CD4-positive, alpha-beta T cell treated with Interleukin-4 for 1 hour (primary cell): ENCODE data around the gene HDGF.

Experiments
- DNase-seq, 2 donors: peaks; one replicate each; pipeline ENCODE4 v3.0.0-alpha.2; 2020 to 2022

Gene HDGF

DNA sequence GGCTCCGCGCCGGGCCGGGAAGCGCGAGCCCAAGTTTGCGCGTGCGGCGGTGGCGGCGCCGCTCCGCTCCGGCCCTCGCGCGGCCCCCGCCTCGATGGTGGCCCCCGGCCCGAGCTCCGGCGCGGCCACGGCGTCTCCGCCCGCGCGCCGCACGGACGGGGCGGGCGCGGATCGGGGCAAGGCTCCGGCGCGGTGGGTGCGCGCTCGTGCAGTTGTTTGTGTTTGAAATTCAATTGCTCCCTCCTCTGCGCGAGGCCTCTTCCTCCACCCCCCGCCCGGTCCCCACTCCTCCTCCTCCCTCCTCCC, at the start of gene HDGF:
Gene HDGF, minus strand, starts transcription at position 225 of the 306 bp plus-strand sequence. CDS start 246 bp downstream, outside the sequence.
- DNase-seq = no peak

DNA sequence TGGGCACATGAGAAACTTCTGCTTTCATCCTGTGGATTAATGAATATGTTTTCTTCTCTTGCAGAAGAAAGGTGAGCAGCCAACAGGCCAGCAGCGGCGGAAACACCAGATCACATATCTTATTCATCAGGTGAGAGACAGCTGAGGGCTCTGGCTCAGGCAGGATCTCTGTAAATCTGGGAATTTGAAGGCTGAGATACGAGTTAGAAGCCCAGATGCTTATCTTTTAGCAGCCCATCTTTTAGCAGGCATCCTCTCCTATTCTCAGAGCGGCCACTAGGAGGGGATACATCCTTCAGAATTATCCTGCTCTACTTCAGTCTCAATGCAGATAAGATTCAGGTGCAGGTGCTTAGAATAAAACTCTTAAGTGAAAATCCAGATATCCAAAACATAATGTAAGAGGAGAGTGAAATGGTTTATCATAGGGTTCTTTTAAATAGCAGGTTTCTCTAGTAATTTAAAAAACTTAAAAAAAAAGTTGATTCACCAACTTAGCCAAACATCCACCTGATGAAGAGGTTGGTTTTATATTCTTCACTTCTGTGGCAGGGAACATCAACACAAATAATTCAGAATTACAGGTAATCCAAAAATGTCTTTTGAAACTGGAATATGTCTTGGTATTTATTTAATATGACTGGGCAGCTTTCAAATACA, 45.9 kb upstream of the HDGF start:
- DNase-seq = peak; percentile 61 to 79

DNA sequence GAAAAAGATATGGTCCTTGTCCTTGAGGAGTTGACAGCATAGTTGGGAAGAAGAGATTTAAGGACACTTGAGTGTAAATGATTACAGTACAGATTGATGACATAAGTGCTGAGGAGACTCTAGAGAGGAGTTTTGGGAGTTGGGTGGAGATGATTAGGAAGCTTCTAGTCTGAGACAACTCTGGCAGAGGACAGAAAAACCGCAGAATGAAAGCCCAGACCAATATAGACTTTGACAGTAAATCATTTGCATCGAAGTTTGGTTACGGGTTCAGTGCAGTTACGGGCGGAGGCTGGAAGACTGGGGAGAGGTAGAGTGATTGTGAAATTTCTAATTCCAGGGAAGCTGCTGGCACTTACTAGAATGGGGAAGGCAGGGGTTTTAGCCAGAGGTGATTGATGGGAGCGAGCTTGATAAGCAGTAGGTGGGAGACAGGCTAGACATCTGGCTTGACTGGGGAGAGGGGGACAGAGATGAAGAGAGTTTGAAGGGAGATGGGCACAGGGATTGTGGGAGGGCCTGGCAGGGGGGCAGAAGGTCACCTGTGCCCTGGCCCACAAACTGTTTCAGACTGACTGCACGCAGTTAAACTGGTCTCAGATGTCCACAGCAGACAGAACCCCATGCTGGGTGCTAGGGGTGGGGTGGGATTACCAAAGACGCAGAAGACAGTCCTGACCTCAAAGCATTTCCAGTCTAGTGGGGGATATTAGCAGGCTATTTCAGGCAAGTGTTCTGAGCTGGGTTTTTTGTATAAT, 45.0 kb upstream of the HDGF start:
- no peak for DNase-seq

DNA sequence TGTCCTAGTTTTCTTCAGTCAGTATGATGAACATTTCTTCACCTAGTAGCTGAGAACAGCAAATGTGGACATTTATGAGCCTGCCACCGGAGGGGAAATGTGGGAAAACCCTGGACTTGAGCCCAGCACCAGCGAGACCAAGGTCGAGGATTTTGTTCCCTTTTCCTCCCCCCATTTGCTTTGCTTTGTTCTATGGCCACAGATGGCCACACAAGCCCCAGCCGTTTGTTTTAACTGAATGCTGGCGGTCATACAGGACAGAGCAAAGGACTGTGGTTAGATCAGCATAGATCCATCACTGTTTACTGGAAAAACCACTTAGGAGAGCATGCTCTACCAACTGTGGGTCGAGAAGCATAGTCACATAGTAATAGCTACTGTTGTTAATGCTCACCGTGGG, 44.3 kb upstream of the HDGF start:
- DNase-seq = no peak

DNA sequence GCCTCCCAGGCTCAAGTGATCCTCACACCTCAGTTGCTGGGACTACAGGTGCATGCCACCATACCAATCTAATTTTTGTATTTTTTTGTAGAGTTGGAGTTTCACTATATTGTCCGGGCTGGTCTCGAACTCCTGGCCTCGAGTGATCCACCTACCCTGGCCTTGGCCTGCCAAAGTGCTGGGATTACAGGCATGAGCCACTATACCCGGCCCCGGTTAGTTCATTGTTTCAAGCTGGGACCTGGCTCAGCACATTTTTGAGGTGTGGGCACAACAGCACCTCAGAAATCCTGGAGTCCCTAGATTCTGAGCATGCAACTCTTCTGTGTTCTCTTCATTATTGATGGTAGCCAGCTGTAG, 43.9 kb upstream of the HDGF start:
- DNase-seq = no peak

DNA sequence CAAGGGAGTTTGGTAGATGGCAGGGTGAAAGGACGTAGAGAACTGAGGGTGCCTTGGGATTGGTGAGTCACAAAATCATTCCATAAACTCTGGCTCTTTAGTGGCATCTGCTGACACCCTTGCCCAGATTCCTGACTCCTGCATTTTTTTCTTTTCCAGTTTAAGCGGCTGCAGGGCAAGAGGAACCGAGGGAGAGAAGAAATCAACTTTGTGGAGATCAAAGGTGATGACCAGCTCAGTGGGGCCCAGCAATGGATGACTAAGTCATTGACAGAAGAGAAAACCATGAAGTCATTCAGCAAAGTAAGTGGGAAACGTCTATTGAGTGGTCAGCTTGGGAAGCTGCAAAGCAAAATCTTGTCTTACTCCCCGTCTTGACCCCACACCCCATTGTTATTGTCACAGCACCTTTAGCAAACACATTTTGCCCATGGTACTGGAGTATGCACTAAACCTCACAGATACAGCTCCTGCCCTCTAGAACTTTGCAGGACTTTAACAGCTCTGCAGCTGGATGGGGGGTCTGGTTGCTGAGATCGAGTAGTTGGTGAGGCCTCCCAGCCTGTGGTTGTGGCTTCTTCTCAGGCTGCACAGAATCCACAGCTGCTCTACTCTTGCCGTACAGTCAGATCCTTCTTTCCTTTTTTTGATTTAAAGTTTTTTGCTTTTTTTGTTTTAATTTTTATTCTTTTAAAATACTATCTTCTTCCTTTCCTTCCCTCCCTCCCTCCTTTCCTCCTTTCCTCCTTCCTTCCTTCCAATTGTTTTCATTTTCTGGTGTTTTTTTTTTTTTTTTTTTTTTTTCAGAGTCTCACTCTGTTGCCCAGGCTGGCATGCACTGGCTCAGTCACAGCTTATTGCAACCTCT, 43.3 kb upstream of the HDGF start:
- no peak for DNase-seq

DNA sequence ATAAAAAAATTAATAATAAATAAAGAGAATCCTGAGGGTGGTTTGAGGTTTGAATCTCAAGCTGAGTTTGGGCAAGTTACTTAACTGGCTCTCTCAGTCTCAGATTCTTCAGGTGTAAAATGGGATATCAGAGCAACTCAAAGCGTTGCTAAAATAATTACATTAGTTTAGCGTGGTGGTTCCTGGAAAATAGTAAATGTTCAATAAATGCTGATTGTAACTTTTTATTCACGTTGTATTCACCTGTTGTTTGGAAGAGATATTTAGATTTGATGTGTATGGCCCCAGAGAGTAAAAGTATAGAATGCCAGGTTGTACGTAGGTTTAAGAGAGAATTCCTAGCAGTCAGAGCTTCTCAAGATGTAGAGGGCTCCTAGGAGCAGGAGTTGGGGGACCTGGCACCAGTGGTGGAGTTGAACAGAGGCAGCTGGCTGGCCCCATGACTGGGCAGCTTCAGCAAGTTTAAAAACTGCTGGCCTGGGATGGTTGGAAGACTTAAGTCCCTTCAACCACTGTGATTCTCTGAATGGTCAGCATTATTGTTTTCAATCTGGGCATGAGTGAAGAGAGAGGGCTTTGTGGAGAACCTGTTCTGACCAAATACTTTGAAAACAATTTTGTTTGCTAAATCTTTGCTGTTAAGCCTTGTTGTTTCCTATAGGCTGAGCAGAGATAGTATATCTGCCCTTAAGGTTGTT, 38.3 kb upstream of the HDGF start:
- DNase-seq = no peak

DNA sequence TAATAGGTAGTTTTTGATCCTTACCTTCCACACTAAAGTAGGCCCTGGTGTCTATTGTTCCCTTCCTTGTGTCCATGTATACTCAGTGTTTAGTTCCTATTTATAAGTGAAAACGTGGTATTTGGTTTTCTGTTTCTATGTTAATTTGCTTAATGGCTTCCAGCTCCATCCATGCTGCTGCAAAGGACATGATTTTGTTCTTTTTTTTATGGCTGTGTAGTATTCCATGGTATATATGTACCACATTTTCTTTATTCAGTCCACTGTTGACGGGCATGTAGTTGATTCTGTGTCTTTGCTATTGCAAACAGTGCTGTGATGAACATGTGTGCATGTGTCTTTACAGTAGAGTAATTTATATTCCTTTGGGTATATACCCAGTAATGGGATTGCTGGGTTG, 36.7 kb upstream of the HDGF start:
- DNase-seq = no peak

DNA sequence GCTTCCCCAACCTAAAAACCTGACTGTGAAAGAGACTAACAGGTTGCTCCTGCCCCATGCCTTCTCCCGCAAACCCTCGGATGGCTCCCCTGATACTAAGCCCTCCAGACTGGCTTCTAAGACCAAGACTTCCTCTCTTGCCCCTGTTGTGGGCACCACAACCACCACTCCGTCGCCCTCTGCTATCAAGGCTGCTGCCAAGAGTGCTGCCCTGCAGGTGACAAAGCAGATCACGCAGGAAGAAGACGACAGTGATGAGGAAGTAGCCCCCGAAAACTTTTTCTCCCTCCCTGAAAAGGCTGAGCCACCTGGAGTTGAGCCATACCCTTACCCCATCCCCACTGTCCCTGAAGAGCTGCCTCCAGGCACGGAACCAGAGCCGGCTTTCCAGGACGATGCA, 35.2 kb upstream of the HDGF start:
- no peak for DNase-seq

DNA sequence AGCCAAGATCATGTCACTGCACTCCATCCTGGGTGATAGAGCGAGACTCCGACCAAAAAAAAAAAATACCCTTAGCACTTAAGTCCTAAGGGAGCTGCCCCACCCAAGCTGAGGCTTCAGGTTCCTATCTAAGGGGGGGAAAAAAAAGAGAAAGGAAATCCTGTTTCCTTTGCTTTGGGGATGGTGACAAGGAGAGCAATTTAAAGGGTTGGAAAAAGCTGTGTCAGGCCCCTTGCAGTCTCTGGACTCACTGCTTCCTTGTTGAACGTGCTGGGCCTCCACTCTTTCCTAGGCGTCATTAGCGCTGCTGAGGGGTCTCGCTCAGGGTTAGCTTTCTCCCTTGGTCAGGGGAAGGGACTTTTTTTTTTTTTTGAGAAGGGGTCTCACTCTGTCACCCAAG, 34.0 kb upstream of the HDGF start:
- no peak for DNase-seq

DNA sequence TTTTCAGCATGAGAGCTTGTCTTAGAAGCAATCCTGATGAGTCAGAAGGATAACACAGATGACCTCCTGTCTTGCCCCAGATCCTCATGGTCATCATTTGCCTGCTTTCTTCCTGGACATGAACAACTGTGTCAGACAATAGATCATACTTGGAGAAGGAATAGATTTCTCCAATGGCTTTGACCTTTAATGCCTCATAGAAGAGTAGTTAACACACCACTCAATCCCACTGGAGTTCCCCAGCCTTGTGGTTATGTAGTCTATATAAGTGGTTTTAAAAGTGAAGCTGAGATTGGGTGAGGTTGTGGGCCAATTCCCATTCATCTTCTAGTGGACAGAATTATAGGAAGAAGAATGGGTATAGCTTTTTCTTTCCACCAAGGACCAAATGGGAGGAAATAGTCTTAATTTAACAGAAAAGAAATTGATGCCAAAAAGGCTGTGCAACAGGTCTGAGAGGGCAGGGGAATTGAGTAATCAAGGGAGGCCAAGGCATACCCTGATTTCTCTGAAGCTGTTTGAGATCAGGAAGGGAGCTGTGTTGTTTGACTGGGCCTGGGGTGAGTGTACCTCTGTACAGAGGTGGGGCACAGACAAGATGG, 30.2 kb upstream of the HDGF start:
- no peak for DNase-seq

DNA sequence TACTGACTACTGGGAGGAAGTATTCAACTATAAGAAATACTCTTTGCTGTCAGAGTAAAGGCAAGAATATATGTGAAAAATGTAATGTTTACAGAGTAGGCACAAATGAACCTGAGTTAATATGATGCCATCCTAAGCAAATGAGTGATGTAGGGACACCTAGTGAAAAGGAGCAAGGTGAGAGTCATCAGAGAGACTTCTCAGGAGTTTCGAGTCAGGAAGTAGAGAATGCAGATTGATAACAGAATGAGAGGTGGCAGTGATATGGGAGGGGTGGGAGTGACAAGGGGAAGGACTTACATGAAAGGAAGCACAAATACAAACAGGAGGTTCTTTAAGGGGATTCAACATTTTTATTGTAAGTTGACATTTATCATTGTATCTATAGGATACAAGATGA, 26.1 kb upstream of the HDGF start:
- DNase-seq = no peak

DNA sequence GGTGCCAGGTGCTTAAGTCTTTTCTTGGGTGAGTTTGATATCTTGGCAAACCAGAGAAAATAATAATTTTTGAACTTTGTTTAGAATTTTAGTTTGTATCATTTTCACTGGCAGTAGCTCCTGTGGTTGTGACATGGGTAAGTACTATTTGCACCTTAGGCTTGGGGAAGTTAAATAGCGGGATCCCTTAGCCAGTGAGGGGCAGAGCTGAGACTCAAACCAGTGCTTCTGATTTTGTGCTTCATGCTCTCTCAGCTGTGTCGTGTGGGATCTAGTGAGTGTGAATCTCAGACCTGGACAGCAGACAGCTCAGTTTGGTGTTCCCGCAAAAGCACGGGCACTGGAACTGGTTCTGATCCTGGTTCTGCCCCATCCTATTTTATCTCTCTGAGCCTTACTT, 25.5 kb upstream of the HDGF start:
- no peak for DNase-seq

DNA sequence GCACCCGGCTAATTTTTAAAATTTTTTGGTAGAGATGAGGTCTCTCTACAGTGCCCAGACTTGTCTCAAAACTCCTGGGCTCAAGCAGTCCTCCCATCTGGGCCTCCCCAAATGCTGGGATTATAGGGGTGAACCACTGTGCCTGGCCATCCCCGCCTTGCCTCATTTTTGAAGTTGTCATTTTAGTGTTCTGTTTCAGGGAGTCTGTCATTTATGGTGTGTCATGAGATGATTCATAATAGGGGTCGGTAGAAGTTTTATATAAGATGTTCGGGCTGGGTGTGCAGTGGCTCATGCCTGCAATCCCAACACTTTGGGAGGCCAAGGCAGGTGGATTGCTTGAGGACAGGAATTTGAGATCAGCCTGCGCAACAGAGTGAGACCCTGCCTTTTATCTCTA, 24.3 kb upstream of the HDGF start:
- DNase-seq = no peak

DNA sequence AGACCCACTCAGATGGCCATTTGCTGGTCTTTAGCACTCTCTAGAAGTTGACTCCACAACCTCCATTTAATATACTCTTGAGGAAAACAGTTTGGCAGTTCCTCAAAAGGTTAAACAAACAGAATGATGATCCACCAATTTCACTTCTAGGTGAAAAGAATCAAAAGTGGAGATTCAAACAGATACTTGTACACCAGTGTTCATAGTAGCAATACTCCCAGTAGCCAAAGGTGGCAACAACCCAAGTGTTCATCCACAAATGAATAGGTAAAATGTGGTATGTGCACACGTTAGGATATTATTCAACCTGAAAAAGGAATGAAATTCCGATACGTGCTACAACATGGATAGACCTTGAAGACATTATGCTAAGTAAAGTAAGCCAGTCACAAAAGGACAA, 22.1 kb upstream of the HDGF start:
- no peak for DNase-seq

DNA sequence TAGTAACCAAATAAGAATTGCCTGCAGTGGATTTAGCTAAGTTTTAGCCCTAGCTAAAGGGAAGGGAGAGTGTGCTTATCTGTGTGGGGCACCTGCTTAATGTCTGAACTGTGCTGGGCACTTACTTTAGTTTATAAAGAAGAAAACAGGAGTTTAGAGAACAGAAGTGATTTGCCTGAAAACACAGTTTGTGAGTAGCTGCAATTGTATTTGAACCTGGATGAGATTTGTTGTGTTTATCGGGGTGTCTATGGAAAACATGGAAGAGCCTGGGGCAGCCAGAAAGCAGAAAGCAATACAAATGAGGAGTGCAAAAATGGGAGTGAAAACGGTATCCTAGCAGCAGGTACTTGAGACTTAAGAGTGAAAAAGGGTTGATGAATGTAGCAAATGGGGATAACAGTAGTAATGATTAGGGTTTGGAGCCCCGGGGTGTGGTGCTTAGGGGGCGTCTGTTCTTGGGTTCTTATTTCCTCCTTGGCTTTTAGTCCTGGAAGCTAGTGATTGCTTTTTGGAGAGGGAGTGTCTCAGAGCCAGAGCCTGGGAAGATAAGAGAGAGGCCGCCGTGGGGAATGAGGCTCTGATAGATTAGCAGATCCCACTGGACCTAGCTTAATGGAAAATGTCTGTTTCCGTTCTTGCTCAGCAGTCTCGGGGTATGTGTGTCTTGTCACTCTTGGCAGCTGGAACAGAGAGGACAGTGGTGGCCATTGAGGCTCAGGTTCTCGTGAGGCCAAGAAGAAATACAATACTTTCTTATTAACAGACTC, 21.4 kb upstream of the HDGF start:
- no peak for DNase-seq

DNA sequence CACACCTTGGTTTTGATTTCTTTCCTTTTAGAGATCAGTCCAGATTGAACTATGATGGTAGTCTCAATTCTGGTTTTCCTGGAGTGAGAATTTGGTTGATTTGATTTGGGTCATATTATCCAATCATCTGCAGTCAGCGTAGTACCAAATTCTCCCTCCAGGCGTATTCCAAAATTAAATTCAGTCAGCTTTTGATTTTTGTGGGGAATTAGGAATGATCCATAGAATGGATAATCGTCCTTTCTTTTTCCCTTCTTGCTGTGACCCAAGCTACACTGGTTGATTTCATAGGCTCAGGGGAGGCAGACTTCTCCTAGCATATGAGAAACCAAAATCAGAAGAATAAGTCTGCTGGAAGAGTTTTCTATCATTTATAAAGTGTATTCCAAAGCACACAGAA, 20.7 kb upstream of the HDGF start:
- no peak for DNase-seq

DNA sequence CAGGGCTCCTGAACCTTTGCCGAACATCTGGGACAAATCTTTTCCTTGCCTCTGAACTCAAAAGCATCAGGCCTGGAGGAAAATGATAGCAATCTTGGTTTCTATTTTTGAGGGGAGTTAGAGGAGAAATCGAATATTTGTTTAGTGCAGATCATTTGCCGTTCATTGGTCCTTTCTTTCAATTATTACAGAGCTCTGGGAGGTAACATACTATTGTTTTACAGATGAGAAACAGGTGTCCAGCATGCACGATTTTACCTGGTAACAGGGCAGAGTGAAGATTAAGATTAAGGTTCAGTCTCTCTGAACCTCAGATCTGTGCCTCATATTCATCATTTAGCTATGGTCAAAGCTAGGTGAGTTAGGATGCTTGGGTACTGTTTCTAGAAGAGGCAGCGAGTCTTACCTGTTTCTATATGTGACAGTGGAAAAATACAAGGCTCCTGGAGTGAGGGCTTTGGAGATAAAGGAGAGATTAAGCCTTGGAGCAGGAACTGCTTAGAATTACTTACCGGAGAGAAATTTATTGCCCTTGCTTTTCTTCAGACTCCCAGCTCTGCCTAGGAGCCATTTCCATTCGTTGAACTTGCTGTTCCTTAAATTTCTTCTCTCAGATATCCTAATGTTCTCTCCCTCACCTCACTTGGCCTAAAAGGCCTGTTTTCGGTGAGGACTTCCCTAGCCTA, 17.3 kb upstream of the HDGF start:
- no peak for DNase-seq

DNA sequence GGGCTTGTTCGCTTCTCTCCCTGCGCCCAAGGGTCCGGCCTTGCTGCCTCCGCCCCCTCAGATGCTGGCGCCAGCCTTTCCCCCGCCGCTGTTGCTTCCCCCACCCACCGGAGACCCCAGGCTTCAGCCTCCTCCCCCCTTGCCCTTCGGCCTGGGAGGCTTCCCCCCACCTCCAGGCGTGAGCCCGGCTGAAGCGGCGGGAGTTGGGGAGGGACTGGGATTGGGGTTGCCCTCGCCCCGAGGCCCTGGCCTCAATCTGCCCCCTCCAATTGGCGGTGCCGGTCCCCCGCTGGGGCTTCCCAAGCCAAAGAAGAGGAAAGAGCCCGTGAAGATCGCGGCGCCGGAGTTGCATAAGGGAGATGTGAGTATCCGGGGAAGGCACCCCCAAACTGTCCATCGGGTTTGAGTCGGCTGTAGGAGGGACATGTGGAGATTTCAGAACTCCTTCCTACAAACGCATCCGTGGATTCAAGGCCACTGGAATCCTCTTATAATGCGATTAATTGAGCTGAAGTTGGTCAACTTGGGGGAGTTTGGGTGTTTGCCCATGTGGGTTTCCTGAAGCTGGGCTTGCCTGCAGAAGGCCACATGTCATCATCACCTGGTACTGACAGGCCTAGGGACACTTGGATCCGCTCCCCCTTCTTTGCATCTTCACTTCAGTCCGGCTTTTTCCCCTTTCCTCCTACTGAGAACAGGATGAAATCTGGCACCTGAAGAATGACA, 16.6 kb upstream of the HDGF start:
- peak in 1 of 2 donors; percentile 15 for DNase-seq

DNA sequence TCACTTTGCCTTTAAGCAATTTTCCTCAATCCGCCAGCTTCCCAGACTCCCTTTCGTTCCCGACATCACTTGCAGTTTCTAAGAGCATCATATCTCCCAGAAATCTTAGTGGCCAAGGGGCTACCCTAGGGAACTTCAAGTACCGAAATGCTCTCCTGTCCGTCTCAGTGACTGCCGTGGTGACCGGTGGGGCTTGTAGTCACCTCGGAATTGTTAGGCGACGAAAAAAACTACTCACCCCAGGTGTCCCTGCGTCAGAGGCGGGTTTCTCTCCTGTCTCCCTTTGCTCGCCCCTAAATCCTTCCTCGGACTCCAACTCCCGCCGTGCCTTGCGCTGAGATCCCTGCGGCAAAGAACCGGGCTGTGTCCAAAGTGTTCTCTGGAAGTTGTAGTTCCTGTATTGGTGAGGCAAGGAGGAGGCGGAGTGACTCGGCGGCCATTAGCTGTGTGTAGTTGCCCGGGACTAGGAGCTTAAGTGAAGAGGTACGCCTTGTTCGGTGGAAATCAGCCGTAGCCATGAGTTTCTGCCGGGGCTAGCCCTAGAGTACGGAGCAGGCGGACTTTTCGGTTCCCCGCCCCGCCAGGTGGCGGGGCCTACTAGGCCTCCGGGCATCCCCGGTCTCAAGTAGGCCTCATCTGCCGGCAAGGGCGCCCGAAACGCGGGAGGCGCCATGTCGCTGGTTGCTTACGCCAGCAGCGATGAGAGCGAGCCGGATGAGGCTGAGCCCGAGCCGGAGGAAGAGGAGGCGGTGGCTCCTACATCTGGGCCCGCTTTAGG, 15.8 kb upstream of the HDGF start, which contains the start of gene PRCC:
Gene PRCC, plus strand, starts transcription at position 435 of the 778 bp plus-strand sequence. Its CDS starts 237 bp downstream, at position 672.
- peak; percentile 99 to 100 for DNase-seq
